ENCODE data around the gene ADGRA3. TPM values are rescaled to one million over a fixed set of nuclear protein-coding genes. Genes with fewer than 3 reads are reported as not detected.

Gene ADGRA3
- total RNA-seq, 4 donors from 2014 or later, result 17.1 to 86.4 (median 25.7) TPM

DNA sequence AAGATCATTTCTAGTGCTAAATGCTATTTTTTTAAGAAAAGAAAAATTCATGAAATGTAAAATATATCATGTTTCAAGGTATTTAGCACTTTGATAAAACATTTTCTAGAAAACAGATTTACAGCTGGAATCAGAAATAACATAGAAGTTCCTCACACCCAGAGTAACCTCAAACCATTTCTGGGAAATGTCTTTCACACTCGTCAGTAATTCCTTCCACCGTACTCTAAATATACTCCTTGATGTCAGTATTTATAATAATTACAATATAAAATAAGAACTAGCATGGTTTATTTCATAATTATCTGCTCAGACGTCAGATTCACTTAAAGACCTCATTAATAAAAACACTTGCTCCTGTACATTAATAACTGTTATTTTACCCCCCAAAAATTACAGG lies 103.9 kb downstream of the ADGRA3 start:
- no peaks in the 10 kb centered on the region for H3K4me1 ChIP-seq
- H3K9me3 ChIP-seq, result no peaks in the 10 kb centered on the region
- in situ Hi-C loops (cut with MboI; ENCODE audit: low sequenced_read_pairs in 4 of 4) (loop anchor here in 3 of 4 donors (5.0 to 10.0 kb wide), 3 partner anchors 195 to 280 kb away; partner anchors contain the start of gene GBA3 (in 2 of the 3)), intact Hi-C loops (cut with DNase I; ENCODE audit: low total_unique reads) (loop anchor here (5.0 kb wide), 2 partner anchors 105 to 265 kb away; partner anchors contain the start of gene ADGRA3)
- no peak overlapping the region for H3K27ac ChIP-seq
- no peak for ATAC-seq
- no peak overlapping the region for H3K4me3 ChIP-seq
- no peaks in the 10 kb centered on the region for H3K27me3 ChIP-seq
- no peak for DNase-seq
- no peaks in the 10 kb centered on the region for H3K36me3 ChIP-seq
- TF ChIP-seq, protein P1, sequence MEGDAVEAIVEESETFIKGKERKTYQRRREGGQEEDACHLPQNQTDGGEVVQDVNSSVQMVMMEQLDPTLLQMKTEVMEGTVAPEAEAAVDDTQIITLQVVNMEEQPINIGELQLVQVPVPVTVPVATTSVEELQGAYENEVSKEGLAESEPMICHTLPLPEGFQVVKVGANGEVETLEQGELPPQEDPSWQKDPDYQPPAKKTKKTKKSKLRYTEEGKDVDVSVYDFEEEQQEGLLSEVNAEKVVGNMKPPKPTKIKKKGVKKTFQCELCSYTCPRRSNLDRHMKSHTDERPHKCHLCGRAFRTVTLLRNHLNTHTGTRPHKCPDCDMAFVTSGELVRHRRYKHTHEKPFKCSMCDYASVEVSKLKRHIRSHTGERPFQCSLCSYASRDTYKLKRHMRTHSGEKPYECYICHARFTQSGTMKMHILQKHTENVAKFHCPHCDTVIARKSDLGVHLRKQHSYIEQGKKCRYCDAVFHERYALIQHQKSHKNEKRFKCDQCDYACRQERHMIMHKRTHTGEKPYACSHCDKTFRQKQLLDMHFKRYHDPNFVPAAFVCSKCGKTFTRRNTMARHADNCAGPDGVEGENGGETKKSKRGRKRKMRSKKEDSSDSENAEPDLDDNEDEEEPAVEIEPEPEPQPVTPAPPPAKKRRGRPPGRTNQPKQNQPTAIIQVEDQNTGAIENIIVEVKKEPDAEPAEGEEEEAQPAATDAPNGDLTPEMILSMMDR (IDR thresholded peaks at IDR 0.05 in 4 of 5, conservative IDR thresholded peaks at IDR 0.05 in 1 of 5), result no peak
- no peak for TF ChIP-seq POLR2A (IDR thresholded peaks at IDR 0.05)

DNA sequence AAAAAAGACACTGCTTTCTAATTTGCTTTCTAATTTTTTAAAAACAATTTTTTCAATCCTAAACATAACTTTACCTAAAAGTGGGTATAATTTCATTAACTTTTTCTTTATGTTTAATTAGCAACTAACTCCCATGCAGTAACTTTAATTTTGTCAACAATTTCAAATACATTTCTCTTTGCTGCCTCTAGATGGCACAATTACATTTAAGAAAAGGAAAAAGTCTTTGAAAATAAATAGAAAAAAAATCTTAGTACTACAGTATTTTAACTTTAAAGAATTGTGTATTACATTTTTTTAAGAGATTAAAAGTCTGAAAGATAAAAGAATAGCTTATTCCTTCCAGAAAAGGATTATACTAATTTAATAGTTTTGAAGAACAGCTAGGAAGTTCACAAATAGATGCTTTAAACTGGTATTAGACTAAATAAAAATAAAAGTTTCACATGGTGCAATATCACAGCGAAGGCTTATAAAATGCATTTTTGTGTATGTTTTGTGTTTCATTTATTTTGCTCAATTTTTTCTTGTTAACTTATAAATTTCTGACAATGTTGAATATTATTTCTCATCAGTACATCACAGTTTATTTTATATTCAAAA lies 105.1 kb downstream of the ADGRA3 start:
- intact Hi-C loops (cut with DNase I; ENCODE audit: low total_unique reads), result loop anchor here (1.0 to 5.0 kb wide), 4 partner anchors 107 to 280 kb away; partner anchors contain the start of gene ADGRA3
- ATAC-seq, result no peak

DNA sequence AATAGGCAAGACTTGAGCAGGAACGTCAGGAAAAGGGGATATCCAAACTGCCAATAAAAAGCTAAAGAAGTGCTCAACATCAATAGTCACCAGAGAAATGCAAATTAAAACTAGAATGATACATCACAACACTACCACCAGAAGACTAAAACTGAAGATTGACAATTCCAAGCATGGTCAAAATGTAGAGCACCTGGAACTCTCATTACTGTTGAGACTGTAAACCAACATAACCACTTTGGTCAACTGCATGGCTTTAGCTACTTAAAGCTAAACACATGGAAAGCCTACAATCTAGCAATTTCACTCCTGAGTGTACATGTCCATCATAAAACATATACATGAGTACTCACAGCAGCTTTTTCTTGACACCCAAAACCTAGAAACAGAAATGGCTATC lies 107.4 kb downstream of the ADGRA3 start:
- Histone ChIP-seq H3K27ac (no peak overlapping the region), H3K9me3 (no peaks in the 10 kb centered on the region), H3K4me3 (no peak overlapping the region), H3K4me1 (no peaks in the 10 kb centered on the region), H3K36me3 (no peaks in the 10 kb centered on the region), H3K27me3 (no peaks in the 10 kb centered on the region)
- TF ChIP-seq, protein P1 (IDR thresholded peaks at IDR 0.05 in 4 of 5, conservative IDR thresholded peaks at IDR 0.05 in 1 of 5), result no peak
- TF ChIP-seq POLR2A (IDR thresholded peaks at IDR 0.05), result no peak
- DNase-seq (no peak), ATAC-seq (no peak)
- intact Hi-C loops (cut with DNase I; ENCODE audit: low total_unique reads) (no loop called here), in situ Hi-C loops (cut with MboI; ENCODE audit: low sequenced_read_pairs in 4 of 4) (loop anchor here in 2 of 4 donors (5.0 to 10.0 kb wide), 3 partner anchors 196 to 284 kb away; partner anchors contain the start of gene GBA3 (in 1 of the 2))

More for the DNA sequence above, 105.1 kb downstream of the ADGRA3 start:
- H3K9me3 ChIP-seq, result no peaks in the 10 kb centered on the region
- H3K27me3 ChIP-seq, result no peaks in the 10 kb centered on the region
- H3K4me3 ChIP-seq, result no peak overlapping the region
- H3K4me1 ChIP-seq, result no peaks in the 10 kb centered on the region
- DNase-seq, result no peak
- H3K27ac ChIP-seq, result no peak overlapping the region
- no peaks in the 10 kb centered on the region for H3K36me3 ChIP-seq
- in situ Hi-C loops (cut with MboI; ENCODE audit: low sequenced_read_pairs in 4 of 4), result loop anchor here in 3 of 4 donors (5.0 to 10.0 kb wide), 3 partner anchors 197 to 282 kb away; partner anchors contain the start of gene GBA3 (in 2 of the 3)
- TF ChIP-seq, protein P1 (IDR thresholded peaks at IDR 0.05 in 4 of 5, conservative IDR thresholded peaks at IDR 0.05 in 1 of 5), result peak; percentile 26 to 68 (median 32)
- TF ChIP-seq POLR2A (IDR thresholded peaks at IDR 0.05), result no peak

DNA sequence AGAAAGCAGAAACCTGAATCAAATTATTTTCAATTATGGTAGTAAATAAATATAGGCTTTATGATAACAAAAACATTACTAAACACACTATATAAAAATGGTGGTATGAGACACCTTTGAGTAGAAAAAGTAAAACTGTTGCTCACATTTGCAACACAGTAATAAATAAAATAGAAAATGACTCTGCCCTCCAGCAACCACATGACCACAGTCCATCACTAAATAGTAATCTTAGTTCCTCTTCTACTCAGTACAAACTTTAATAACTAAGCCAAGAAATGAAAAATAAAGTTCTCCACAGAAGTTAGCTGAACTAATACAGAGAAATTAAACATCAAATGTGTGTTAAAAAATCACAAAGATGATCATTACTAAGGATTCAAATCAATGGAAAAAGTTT lies 108.5 kb downstream of the ADGRA3 start:
- intact Hi-C loops (cut with DNase I; ENCODE audit: low total_unique reads), result no loop called here
- H3K4me1 ChIP-seq, result no peaks in the 10 kb centered on the region
- in situ Hi-C loops (cut with MboI; ENCODE audit: low sequenced_read_pairs in 4 of 4), result loop anchor here in 2 of 4 donors (5.0 to 10.0 kb wide), 3 partner anchors 197 to 285 kb away; partner anchors contain the start of gene GBA3 (in 1 of the 2)
- H3K36me3 ChIP-seq, result peaks cover 0 to 2% of the 10 kb centered on the region in 2 donors
- ATAC-seq (no peak), DNase-seq (no peak)
- no peak overlapping the region for H3K27ac ChIP-seq
- no peak overlapping the region for H3K4me3 ChIP-seq
- no peaks in the 10 kb centered on the region for H3K27me3 ChIP-seq
- TF ChIP-seq POLR2A (IDR thresholded peaks at IDR 0.05), result no peak
- TF ChIP-seq, protein P1 (IDR thresholded peaks at IDR 0.05 in 4 of 5, conservative IDR thresholded peaks at IDR 0.05 in 1 of 5), result no peak
- no peaks in the 10 kb centered on the region for H3K9me3 ChIP-seq
